SK-N-SH treated with all-trans-retinoic acid at 6 μM for 48 hours (cell line): ENCODE measurements around the gene ZHX3.

Experiments
- ATAC-seq: fragments of 200-7000 bp; cut with Tn5 transposase; 3 replicates; pipeline ENCODE4 v1.9.1; 2020; ENCODE audit warnings: mild to moderate bottlenecking, moderate library complexity
- ARNTL ChIP-seq: fragments of 450-650 bp; formaldehyde crosslinking; IDR thresholded peaks from 2 replicates; pipeline ENCODE4 v1.5.0; 2020; ENCODE audit warnings: low read depth, mild to moderate bottlenecking, moderate library complexity, borderline replicate concordance
- BACH2 ChIP-seq: fragments of 250-450 bp; sonication (Bioruptor Pico); IDR thresholded peaks from 2 replicates; pipeline ENCODE4 v1.9.0; 2021; ENCODE audit warnings: mild to moderate bottlenecking, borderline replicate concordance
- CREB5 ChIP-seq: fragments of 250-450 bp; sonication (Bioruptor Pico); IDR thresholded peaks from 2 replicates; pipeline ENCODE4 v1.5.1; 2020; ENCODE audit warnings: low read depth, mild to moderate bottlenecking, moderate library complexity
- CSDC2 ChIP-seq: fragments of 250-450 bp; sonication (Bioruptor Pico); IDR thresholded peaks from 2 replicates; pipeline ENCODE4 v1.5.0; 2020; ENCODE audit warnings: mild to moderate bottlenecking, moderate library complexity
- CSRNP3 ChIP-seq: fragments of 250-450 bp; sonication (Bioruptor Pico); IDR thresholded peaks from 2 replicates; pipeline ENCODE4 v1.5.1; 2021; ENCODE audit warnings: mild to moderate bottlenecking, moderate library complexity
- ESRRG ChIP-seq: fragments of 250-450 bp; sonication (Bioruptor Pico); IDR thresholded peaks from 2 replicates; pipeline ENCODE4 v1.6.1; 2021; ENCODE audit warnings: mild to moderate bottlenecking
- ISL1 ChIP-seq: fragments of 250-450 bp; sonication (Bioruptor Pico); IDR thresholded peaks from 2 replicates; pipeline ENCODE4 v2.1.2; 2022; ENCODE audit warnings: mild to moderate bottlenecking, moderate library complexity
- OSR1 ChIP-seq: fragments of 250-450 bp; sonication (Bioruptor Pico); IDR thresholded peaks from 2 replicates; pipeline ENCODE4 v1.8.0; 2022; ENCODE audit warnings: moderate library complexity, mild to moderate bottlenecking, inconsistent platforms
- PATZ1 ChIP-seq: fragments of 250-450 bp; sonication (Bioruptor Pico); IDR thresholded peaks from 2 replicates; pipeline ENCODE4 v1.8.0; 2020; ENCODE audit warnings: mild to moderate bottlenecking, moderate library complexity, borderline replicate concordance
- POU6F1 ChIP-seq: fragments of 250-450 bp; sonication (Bioruptor Pico); IDR thresholded peaks from 2 replicates; pipeline ENCODE4 v1.8.0; 2021; ENCODE audit warnings: low read depth, mild to moderate bottlenecking, moderate library complexity, borderline replicate concordance
- PPARA ChIP-seq: fragments of 250-450 bp; sonication (Bioruptor Pico); IDR thresholded peaks from 2 replicates; pipeline ENCODE4 v1.5.0; 2020; ENCODE audit warnings: mild to moderate bottlenecking, borderline replicate concordance
- RARB ChIP-seq: fragments of 250-450 bp; sonication (Bioruptor Pico); IDR thresholded peaks from 2 replicates; pipeline ENCODE4 v1.8.0; 2021; ENCODE audit warnings: mild to moderate bottlenecking, moderate library complexity
- SNAI2 ChIP-seq: fragments of 250-450 bp; sonication (Bioruptor Pico); IDR thresholded peaks from 2 replicates; pipeline ENCODE4 v1.5.0; 2020; ENCODE audit warnings: mild to moderate bottlenecking, moderate library complexity
- TCF4 ChIP-seq: fragments of 250-450 bp; sonication (Bioruptor Pico); IDR thresholded peaks from 2 replicates; pipeline ENCODE4 v1.8.0; 2021; ENCODE audit warnings: mild to moderate bottlenecking, moderate library complexity, borderline replicate concordance
- TOX ChIP-seq: fragments of 250-450 bp; sonication (Bioruptor Pico); IDR thresholded peaks from 2 replicates; pipeline ENCODE4 v1.8.0; 2021; ENCODE audit warnings: mild to moderate bottlenecking, moderate library complexity, borderline replicate concordance
- TSHZ2 ChIP-seq: fragments of 250-450 bp; sonication (Bioruptor Pico); IDR thresholded peaks from 2 replicates; pipeline ENCODE4 v1.5.0; 2020; ENCODE audit warnings: mild to moderate bottlenecking, moderate library complexity
- ZC3H10 ChIP-seq: fragments of 250-450 bp; sonication (Bioruptor Pico); IDR thresholded peaks from 2 replicates; pipeline ENCODE4 v1.5.1; 2021; ENCODE audit warnings: mild to moderate bottlenecking, moderate library complexity
- ZFP3 ChIP-seq: fragments of 250-450 bp; sonication (Bioruptor Pico); IDR thresholded peaks from 2 replicates; pipeline ENCODE4 v1.5.0; 2020; ENCODE audit warnings: mild to moderate bottlenecking, moderate library complexity
- ZFP30 ChIP-seq: fragments of 450-650 bp; formaldehyde crosslinking; IDR thresholded peaks from 2 replicates; pipeline ENCODE4 v1.5.0; 2022; ENCODE audit warnings: mild to moderate bottlenecking, moderate library complexity
- ZNF565 ChIP-seq: fragments of 450-650 bp; formaldehyde crosslinking; conservative IDR thresholded peaks from 2 replicates; pipeline ENCODE4 v1.5.0; 2020; ENCODE audit warnings: low read depth, mild to moderate bottlenecking, moderate library complexity
- ZNF70 ChIP-seq: fragments of 450-650 bp; formaldehyde crosslinking; IDR thresholded peaks from 2 replicates; pipeline ENCODE4 v1.5.0; 2020; ENCODE audit warnings: mild to moderate bottlenecking, moderate library complexity
- ZNF8 ChIP-seq: fragments of 450-650 bp; formaldehyde crosslinking; IDR thresholded peaks from 2 replicates; pipeline ENCODE4 v1.5.0; 2020; ENCODE audit warnings: mild to moderate bottlenecking, moderate library complexity

ZHX3 gene

GRCh38 chr20:41272339-41272738 is 45.2 kb downstream of the ZHX3 start:
- TF ChIP-seq ESRRG = no peak
- TF ChIP-seq OSR1 (CRISPR knock-in tag) = no peak
- no peak for TF ChIP-seq ZNF565 (CRISPR knock-in tag)
- TF ChIP-seq SNAI2 (CRISPR knock-in tag) = no peak
- TF ChIP-seq ZFP30 (CRISPR knock-in tag) = no peak
- no peak for TF ChIP-seq ZNF70 (CRISPR knock-in tag)
- no peak for TF ChIP-seq BACH2 (CRISPR knock-in tag)
- TF ChIP-seq POU6F1 (CRISPR knock-in tag) = no peak
- TF ChIP-seq PATZ1 (CRISPR knock-in tag) = no peak
- TF ChIP-seq CREB5 (CRISPR knock-in tag) = no peak
- TF ChIP-seq ZC3H10 = no peak
- no peak for TF ChIP-seq ZNF8
- no peak for TF ChIP-seq CSRNP3 (CRISPR knock-in tag)
- no peak for ATAC-seq

GRCh38 chr20:41268917-41269652 is 48.4 kb downstream of the ZHX3 start:
- ATAC-seq = no peak
- TF ChIP-seq TCF4 (CRISPR knock-in tag) (no peak), ZFP30 (CRISPR knock-in tag) (no peak), PPARA (CRISPR knock-in tag) (no peak), CREB5 (CRISPR knock-in tag) (no peak), PATZ1 (CRISPR knock-in tag) (no peak), ARNTL (no peak), CSDC2 (CRISPR knock-in tag) (no peak), SNAI2 (CRISPR knock-in tag) (no peak), TOX (CRISPR knock-in tag) (no peak), POU6F1 (CRISPR knock-in tag) (no peak), ZFP3 (CRISPR knock-in tag) (no peak), OSR1 (CRISPR knock-in tag) (no peak), TSHZ2 (no peak), ISL1 (CRISPR knock-in tag) (no peak), ZNF70 (CRISPR knock-in tag) (no peak), RARB (no peak), ZNF565 (CRISPR knock-in tag) (no peak), ESRRG (no peak)
